Activated T-cell treated with anti-CD3 and anti-CD28 coated beads, Interleukin-2, amount 50 U/mL, for 4 hours (primary cell): Measurements from ENCODE around the gene HUWE1. TPM values are rescaled to one million over a fixed set of nuclear protein-coding genes. Genes with fewer than 3 reads are reported as not detected.
A peak's percentile ranks its signal among the peaks of the same experiment; 100 is the strongest.
"Not testable (repeated sequence)": the region's sequence is repeated elsewhere in the genome, so short reads cannot be mapped to it uniquely, and the experiment has no call there.

Experiments
- ATAC-seq, 2 donors: fragments of 200-7000 bp; cut with Tn5 transposase; one replicate each; pipeline ENCODE4 v1.10.0; 2021
- DNase-seq: peaks from one replicate; pipeline ENCODE4 v3.0.0-alpha.2; 2020
- H3K27me3 Mint-ChIP-seq: one replicate; pipeline ENCODE4 v1.8.0; 2021; ENCODE audit warnings: low read depth, mixed read lengths
- H3K36me3 Mint-ChIP-seq: one replicate; pipeline ENCODE4 v1.8.0; 2022; ENCODE audit warnings: mixed read lengths; ENCODE audit not compliant: insufficient read depth
- H3K4me1 Mint-ChIP-seq: one replicate; pipeline ENCODE4 v1.8.0; 2021; ENCODE audit warnings: low read depth, mixed read lengths
- H3K4me3 Mint-ChIP-seq: one replicate; pipeline ENCODE4 v1.8.0; 2021; ENCODE audit warnings: mild to moderate bottlenecking, moderate library complexity, mixed read lengths
- H3K9me3 Mint-ChIP-seq: one replicate; pipeline ENCODE4 v1.8.0; 2021; ENCODE audit warnings: mixed read lengths
- total RNA-seq, 3 donors: library from RNA; stranded (reverse); gene quantifications; one replicate each; pipeline ENCODE4 v1.2.1, GENCODE V29; 2021

Gene HUWE1
- total RNA-seq, 3 donors from 2014 or later = 433 to 540 (median 440) TPM

DNA sequence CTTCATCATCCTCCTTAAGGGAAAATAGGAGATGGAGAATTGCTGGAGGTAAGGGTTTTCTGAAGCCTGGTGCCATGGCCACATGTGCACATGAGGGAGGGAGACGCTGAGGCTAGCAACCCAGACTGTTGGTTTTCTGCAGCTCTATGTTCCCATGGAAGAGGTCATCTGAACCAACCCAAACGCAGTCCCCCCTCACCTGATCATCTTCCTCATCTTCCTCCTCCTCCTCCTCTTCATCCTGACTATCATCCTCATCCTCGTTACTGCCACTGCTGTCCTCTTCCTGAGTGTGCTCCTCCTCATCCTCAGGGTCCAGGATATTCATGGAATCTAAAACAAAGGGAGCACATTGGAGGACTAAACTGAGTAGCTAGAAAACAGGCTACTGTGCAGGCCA lies 124.6 kb downstream of the HUWE1 start:
- Mint-ChIP-seq H3K27me3 (no peaks in the 10 kb centered on the region), H3K9me3 (no peaks in the 10 kb centered on the region), H3K4me3 (no peak overlapping the region), H3K4me1 (no peaks in the 10 kb centered on the region), H3K36me3 (peaks cover 39% of the 10 kb centered on the region)
- ATAC-seq = no peak
- no peak for DNase-seq

- Mint-ChIP-seq H3K27me3 (no peaks in the 10 kb centered on the region), H3K4me1 (no peaks in the 10 kb centered on the region), H3K9me3 (no peaks in the 10 kb centered on the region), H3K36me3 (peaks cover 34% of the 10 kb centered on the region), H3K4me3 (no peak overlapping the region)
- no peak for ATAC-seq
- DNase-seq = no peak
Measured at GRCh38 chrX:53558646-53559045, 127.9 kb downstream of the HUWE1 start.

DNA sequence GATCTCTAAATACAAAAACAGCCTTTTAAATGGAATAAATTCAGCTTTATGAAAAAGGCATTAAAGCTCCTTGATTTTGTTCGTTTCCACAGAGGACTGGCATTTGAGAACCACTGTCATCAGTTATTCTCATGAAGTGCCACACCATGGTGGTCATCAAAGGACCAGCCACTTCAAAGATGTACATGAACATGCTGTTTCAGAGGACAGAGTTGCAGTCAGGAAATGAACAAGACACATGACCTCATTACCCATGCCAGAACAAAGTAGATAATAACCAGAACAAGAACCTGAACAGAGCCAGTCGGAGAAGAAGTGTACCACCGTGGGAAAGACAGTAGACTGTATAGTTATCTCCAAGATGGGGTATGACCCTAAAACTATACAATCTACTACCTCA lies 129.7 kb downstream of the HUWE1 start:
- ATAC-seq (no peak), DNase-seq (no peak)
- Mint-ChIP-seq H3K4me3 (no peak overlapping the region), H3K9me3 (no peaks in the 10 kb centered on the region), H3K36me3 (peaks cover 31% of the 10 kb centered on the region), H3K27me3 (no peaks in the 10 kb centered on the region), H3K4me1 (no peaks in the 10 kb centered on the region)

GRCh38 chrX:53550756-53551463 lies 135.6 kb downstream of the HUWE1 start:
- H3K4me3 Mint-ChIP-seq = peak overlapping the region; percentile 29
- peaks cover 32% of the 10 kb centered on the region for H3K36me3 Mint-ChIP-seq
- no peak for ATAC-seq

GRCh38 chrX:53547668-53548067 lies 138.9 kb downstream of the HUWE1 start:
- Mint-ChIP-seq H3K9me3 (no peaks in the 10 kb centered on the region), H3K36me3 (peaks cover 35% of the 10 kb centered on the region), H3K27me3 (no peaks in the 10 kb centered on the region), H3K4me3 (no peak overlapping the region), H3K4me1 (peaks cover 3% of the 10 kb centered on the region)
- DNase-seq (no peak), ATAC-seq (no peak)

More at GRCh38 chrX:53550756-53551463, 135.6 kb downstream of the HUWE1 start:
- no peak for DNase-seq
- H3K27me3 Mint-ChIP-seq = no peaks in the 10 kb centered on the region
- H3K4me1 Mint-ChIP-seq = peaks cover 3% of the 10 kb centered on the region
- H3K9me3 Mint-ChIP-seq = no peaks in the 10 kb centered on the region

GRCh38 chrX:53544936-53545335 lies 141.6 kb downstream of the HUWE1 start:
- Mint-ChIP-seq H3K4me1 (peaks cover 3% of the 10 kb centered on the region), H3K36me3 (peaks cover 32% of the 10 kb centered on the region), H3K9me3 (no peaks in the 10 kb centered on the region), H3K27me3 (no peaks in the 10 kb centered on the region), H3K4me3 (no peak overlapping the region)
- DNase-seq (no peak), ATAC-seq (no peak)

GRCh38 chrX:53538781-53539180 lies 147.7 kb downstream of the HUWE1 start:
- ATAC-seq (no peak), DNase-seq (no peak)
- peaks cover 41% of the 10 kb centered on the region for H3K36me3 Mint-ChIP-seq
- H3K4me3 Mint-ChIP-seq = no peak overlapping the region
- H3K4me1 Mint-ChIP-seq = no peaks in the 10 kb centered on the region
- no peaks in the 10 kb centered on the region for H3K9me3 Mint-ChIP-seq
- no peaks in the 10 kb centered on the region for H3K27me3 Mint-ChIP-seq

DNA sequence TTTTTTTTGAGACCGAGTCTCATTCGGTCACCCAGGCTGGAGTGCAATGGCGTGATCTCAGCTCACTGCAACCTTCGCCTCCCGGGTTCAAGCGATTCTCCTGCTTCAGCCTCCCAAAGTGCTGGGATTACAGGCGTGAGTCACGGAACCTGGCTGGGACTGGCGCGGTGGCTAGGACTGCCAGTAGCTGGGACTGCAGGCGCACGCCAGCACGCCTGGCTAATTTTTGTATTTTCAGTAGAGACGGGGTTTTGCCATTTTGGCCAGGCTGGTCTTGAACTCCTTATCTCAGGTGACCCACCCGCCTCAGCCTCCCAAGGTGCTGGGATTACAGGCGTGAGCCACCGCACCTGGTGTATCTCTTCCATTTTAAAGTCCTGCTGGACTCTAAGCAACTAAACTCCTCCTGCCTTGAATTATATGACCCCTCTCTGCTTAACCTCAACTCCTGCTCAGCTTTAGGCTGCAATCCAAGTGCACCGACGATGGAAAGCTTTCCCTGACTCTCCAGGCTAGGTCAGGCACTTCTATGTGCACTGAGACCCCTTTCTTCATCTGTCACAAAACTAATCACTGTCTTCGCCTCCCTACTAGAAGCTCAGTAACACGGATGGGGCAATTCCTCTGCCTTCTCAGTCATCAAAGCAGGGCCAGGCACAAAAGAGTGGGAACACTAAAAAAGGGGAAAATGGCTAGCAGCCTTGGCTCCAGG lies 155.1 kb downstream of the HUWE1 start:
- H3K4me3 Mint-ChIP-seq, H3K4me1 Mint-ChIP-seq, DNase-seq, H3K27me3 Mint-ChIP-seq, ATAC-seq, H3K9me3 Mint-ChIP-seq: not testable (repeated sequence)
- H3K36me3 Mint-ChIP-seq = peaks cover 23% of the 10 kb centered on the region

GRCh38 chrX:53526999-53527398 lies 159.5 kb downstream of the HUWE1 start:
- Mint-ChIP-seq H3K27me3 (no peaks in the 10 kb centered on the region), H3K4me1 (no peaks in the 10 kb centered on the region), H3K36me3 (no peaks in the 10 kb centered on the region), H3K9me3 (no peaks in the 10 kb centered on the region), H3K4me3 (no peak overlapping the region)
- ATAC-seq (no peak), DNase-seq (no peak)

DNA sequence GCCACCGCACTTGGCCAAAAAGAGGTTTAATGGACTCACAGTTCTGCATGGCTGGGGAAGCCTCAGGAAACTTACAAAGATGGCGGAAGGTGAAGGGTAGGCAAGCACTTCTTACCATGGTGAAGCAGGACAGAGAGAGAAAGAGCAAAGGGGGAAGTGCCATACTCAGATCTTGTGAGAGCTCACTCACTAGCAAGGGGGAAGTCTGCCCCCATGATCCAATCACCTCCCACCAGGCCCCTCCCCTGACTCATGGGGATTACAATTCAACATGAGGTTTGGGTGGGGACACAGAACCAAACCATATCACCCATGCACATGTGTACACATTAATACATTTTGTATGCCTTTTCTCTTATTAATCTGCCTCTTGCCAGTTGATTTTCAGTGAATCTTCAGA lies 175.2 kb downstream of the HUWE1 start:
- no peaks in the 10 kb centered on the region for H3K4me1 Mint-ChIP-seq
- no peak for DNase-seq
- ATAC-seq = no peak
- H3K9me3 Mint-ChIP-seq = no peaks in the 10 kb centered on the region
- no peaks in the 10 kb centered on the region for H3K27me3 Mint-ChIP-seq
- no peaks in the 10 kb centered on the region for H3K36me3 Mint-ChIP-seq
- H3K4me3 Mint-ChIP-seq = no peak overlapping the region

DNA sequence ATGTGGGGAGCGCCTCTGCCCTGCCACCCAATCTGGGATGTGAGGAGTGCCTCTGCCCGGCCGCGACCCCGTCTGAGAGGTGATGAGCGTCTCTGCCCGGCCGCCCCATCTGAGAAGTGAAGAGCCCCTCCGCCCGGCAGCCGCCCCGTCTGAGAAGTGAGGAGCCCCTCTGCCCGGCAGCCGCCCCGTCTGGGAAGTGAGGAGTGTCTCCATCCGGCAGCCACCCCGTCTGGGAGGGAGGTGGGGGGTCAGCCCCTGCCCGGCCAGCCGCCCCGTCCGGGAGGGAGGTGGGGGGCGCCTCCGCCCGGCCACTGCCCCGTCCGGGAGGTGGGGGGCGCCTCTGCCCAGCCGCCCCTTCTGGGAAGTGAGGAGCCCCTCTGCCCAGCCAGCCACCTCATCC lies 182.5 kb downstream of the HUWE1 start:
- H3K36me3 Mint-ChIP-seq, H3K27me3 Mint-ChIP-seq, DNase-seq, H3K4me3 Mint-ChIP-seq, ATAC-seq, H3K4me1 Mint-ChIP-seq, H3K9me3 Mint-ChIP-seq: not testable (repeated sequence)

DNA sequence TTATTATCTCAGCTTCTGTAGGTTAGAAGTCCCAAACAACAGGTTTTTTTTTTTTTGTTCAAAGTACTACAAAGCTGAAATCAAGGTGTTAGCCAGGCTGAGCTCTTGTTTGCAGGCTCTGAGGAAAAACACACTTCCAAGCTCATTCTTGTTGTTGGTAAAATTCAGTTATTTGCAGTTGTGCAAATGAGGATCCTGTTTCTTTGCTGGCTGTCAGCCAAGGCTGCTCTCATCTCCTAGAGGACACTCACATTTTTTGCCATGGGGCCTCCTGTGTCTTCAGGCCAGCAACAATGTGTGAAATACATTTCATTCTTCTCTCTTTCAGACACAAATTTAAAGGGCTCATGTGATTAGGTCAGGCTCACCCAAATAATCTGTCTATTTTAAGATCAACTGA lies 192.1 kb downstream of the HUWE1 start:
- no peaks in the 10 kb centered on the region for H3K9me3 Mint-ChIP-seq
- DNase-seq (no peak), ATAC-seq (no peak)
- H3K4me1 Mint-ChIP-seq = no peaks in the 10 kb centered on the region
- no peak overlapping the region for H3K4me3 Mint-ChIP-seq
- H3K27me3 Mint-ChIP-seq = no peaks in the 10 kb centered on the region
- H3K36me3 Mint-ChIP-seq = no peaks in the 10 kb centered on the region

DNA sequence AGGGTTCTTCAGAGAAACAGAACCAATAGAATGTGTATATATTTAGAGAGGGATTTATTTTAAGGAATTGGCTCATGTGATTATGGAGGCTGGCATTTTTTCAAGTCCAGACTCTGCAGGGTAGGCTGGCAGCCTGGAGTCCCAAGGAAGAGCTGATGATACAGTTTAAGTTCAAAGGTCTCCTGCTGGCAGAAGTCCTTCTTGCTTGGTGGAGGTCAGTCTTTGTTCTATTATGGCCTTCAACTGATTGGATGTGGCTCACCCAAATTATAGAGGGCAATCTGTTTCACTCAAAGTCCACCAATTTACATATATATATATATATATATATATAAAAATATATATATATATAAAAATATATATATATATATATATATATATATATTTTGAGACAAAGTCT lies 200.2 kb downstream of the HUWE1 start:
- H3K36me3 Mint-ChIP-seq = no peaks in the 10 kb centered on the region
- no peak overlapping the region for H3K4me3 Mint-ChIP-seq
- H3K9me3 Mint-ChIP-seq = no peaks in the 10 kb centered on the region
- H3K27me3 Mint-ChIP-seq = peaks cover 2% of the 10 kb centered on the region
- no peaks in the 10 kb centered on the region for H3K4me1 Mint-ChIP-seq
- ATAC-seq (no peak), DNase-seq (no peak)

- Mint-ChIP-seq H3K27me3 (peaks cover 2% of the 10 kb centered on the region), H3K4me3 (no peak overlapping the region), H3K9me3 (no peaks in the 10 kb centered on the region), H3K36me3 (no peaks in the 10 kb centered on the region), H3K4me1 (peaks cover 2% of the 10 kb centered on the region)
- ATAC-seq = no peak
- no peak for DNase-seq
Measured at GRCh38 chrX:53483838-53484405, 202.6 kb downstream of the HUWE1 start.

GRCh38 chrX:53483416-53483815 lies 203.1 kb downstream of the HUWE1 start:
- Mint-ChIP-seq H3K27me3 (peaks cover 2% of the 10 kb centered on the region), H3K36me3 (no peaks in the 10 kb centered on the region), H3K4me3 (no peak overlapping the region), H3K9me3 (no peaks in the 10 kb centered on the region), H3K4me1 (peaks cover 2% of the 10 kb centered on the region)
- DNase-seq = no peak
- ATAC-seq = no peak
